ENCODE measurements around the gene TAGLN2.

DNA sequence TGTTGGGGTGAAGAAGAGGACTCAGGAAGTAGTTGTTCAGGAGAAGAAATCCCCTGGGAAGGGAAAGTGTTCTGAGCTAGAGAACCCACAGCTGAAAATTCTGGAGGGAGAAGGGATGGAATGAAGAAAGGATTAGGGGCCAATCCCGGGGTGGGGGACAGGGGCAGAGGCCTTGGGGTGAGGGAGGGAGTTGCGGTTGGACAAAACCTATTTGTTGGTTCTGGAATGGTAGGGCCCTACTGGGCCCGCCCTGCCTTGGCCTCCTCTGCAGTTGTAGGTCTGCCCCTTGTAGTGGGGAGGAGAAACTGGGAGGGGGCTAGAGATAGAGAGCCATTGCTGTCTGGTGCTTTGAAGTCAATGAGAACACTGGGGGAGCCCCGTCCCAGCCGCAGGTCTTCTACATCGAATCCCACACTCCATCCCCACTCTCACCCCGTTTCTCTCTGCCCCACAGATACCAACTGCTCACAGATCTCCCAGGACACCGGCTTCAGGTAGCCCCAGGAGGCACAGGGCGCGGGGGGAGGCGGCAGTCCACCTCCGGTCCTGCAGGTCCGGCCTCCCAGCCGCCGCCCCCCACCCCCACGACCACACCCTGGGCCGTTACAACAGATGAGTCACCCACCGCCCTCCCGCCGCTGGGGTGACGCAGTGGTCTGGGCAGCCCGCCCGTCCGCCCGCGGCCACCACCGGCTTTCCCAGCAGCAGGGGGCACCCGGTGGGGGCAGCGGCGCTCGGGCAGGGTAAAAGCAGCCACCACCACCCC lies 1.1 kb downstream of the TAGLN2 start:
- peak; percentile 63 for TF ChIP-seq POLR2A (IDR thresholded peaks at IDR 0.05)
- TF ChIP-seq, protein P1, sequence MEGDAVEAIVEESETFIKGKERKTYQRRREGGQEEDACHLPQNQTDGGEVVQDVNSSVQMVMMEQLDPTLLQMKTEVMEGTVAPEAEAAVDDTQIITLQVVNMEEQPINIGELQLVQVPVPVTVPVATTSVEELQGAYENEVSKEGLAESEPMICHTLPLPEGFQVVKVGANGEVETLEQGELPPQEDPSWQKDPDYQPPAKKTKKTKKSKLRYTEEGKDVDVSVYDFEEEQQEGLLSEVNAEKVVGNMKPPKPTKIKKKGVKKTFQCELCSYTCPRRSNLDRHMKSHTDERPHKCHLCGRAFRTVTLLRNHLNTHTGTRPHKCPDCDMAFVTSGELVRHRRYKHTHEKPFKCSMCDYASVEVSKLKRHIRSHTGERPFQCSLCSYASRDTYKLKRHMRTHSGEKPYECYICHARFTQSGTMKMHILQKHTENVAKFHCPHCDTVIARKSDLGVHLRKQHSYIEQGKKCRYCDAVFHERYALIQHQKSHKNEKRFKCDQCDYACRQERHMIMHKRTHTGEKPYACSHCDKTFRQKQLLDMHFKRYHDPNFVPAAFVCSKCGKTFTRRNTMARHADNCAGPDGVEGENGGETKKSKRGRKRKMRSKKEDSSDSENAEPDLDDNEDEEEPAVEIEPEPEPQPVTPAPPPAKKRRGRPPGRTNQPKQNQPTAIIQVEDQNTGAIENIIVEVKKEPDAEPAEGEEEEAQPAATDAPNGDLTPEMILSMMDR (IDR thresholded peaks at IDR 0.05): no peak
- peak; percentile 61 to 84 (median 67) for TF ChIP-seq POLR2AphosphoS5 (IDR thresholded peaks at IDR 0.05)
